CD4-positive, alpha-beta T cell (primary cell): ENCODE data around the gene ZNF444. TPM values are rescaled to one million over a fixed set of nuclear protein-coding genes. Genes with fewer than 3 reads are reported as not detected.

ENCODE experiments used
- ATAC-seq: fragments of 200-7000 bp; cut with Tn5 transposase; one replicate; pipeline ENCODE4 v1.10.0; 2022; ENCODE audit warnings: mild to moderate bottlenecking; ENCODE audit not compliant: poor library complexity
- CTCF ChIA-PET: fragments of 350-600 bp; sonication (Branson Sonifier 250); formaldehyde crosslinking; loops from one replicate; lab custom pipeline; 2021; ENCODE audit warnings: antibody characterized with exemption, inconsistent platforms; lab: Charles Lee
- POLR2A ChIA-PET: fragments of 350-600 bp; sonication (Branson Sonifier 250); formaldehyde crosslinking; loops from one replicate; lab custom pipeline; 2021; ENCODE audit warnings: antibody characterized with exemption, inconsistent platforms; lab: Charles Lee
- DNase-seq, 14 experiments: peaks; one replicate each; pipeline ENCODE4 v3.0.0-alpha.2; 2013 to 2020; ENCODE audit warnings: mixed read lengths in 2 of 14
- H3K27ac ChIP-seq, 2 donors: one replicate each; pipeline versions ENCODE4 v1.5.1 to v1.7.0; 2013; ENCODE audit warnings: low read length in 2 of 2, low read depth in 1 of 2, mild to moderate bottlenecking in 1 of 2
- H3K27me3 ChIP-seq, 2 experiments: 1 replicate in 1 of 2; 2 replicates in 1 of 2; pipeline versions ENCODE4 v1.6.1 to v1.7.0; 2013; ENCODE audit warnings: low read length in 2 of 2, control low read depth in 1 of 2, mild to moderate bottlenecking in 1 of 2, moderate library complexity in 1 of 2; ENCODE audit not compliant: insufficient read depth in 2 of 2, control insufficient read depth in 1 of 2
- H3K36me3 ChIP-seq: one replicate; pipeline ENCODE4 v1.6.1; 2013; ENCODE audit warnings: low read length, control low read depth; ENCODE audit not compliant: insufficient read depth
- H3K4me1 ChIP-seq: one replicate; pipeline ENCODE4 v1.6.1; 2013; ENCODE audit warnings: low read length, control low read depth; ENCODE audit not compliant: insufficient read depth
- H3K4me3 ChIP-seq: one replicate; pipeline ENCODE4 v1.5.1; 2013; ENCODE audit warnings: mild to moderate bottlenecking, low read length, moderate library complexity
- H3K9me3 ChIP-seq, 2 experiments: 1 replicate in 1 of 2; 2 replicates in 1 of 2; pipeline versions ENCODE4 v1.6.1 to v1.7.0; 2013; ENCODE audit warnings: low read length in 2 of 2, mild to moderate bottlenecking in 2 of 2, control low read depth in 1 of 2, moderate library complexity in 1 of 2; ENCODE audit not compliant: control insufficient read depth in 1 of 2, insufficient read depth in 1 of 2
- H3K27ac Mint-ChIP-seq: one replicate; pipeline ENCODE4 v1.8.0; 2020; ENCODE audit warnings: mixed read lengths
- H3K27me3 Mint-ChIP-seq: one replicate; pipeline ENCODE4 v1.8.0; 2021; ENCODE audit warnings: mixed read lengths
- H3K36me3 Mint-ChIP-seq: one replicate; pipeline ENCODE4 v1.8.0; 2021; ENCODE audit warnings: low read depth, mixed read lengths
- H3K4me1 Mint-ChIP-seq: one replicate; pipeline ENCODE4 v1.8.0; 2021; ENCODE audit warnings: low read depth, mixed read lengths
- H3K4me3 Mint-ChIP-seq: one replicate; pipeline ENCODE4 v1.8.0; 2020; ENCODE audit warnings: mild to moderate bottlenecking, mixed read lengths
- H3K9me3 Mint-ChIP-seq: one replicate; pipeline ENCODE4 v1.8.0; 2020; ENCODE audit warnings: mixed read lengths
- CTCF ChIP-seq: fragments of 200-600 bp; IDR thresholded peaks from one replicate; pipeline ENCODE4 v1.8.0; 2022; ENCODE audit warnings: antibody characterized with exemption, mild to moderate bottlenecking
- intact Hi-C, 2 experiments: fragments of 100-400 bp; cut with DNase I in 1 of 2; cut with micrococcal nuclease in 1 of 2; formaldehyde crosslinking; loops; one replicate each; pipeline versions ENCODE4 v1.15.1 to v1.9.0; 2023 to 2025; cut with DNase I, micrococcal nuclease
- total RNA-seq, 174 experiments: library from RNA in 2 of 174; stranded (reverse) in 2 of 174; gene quantifications; one replicate each; pipeline ENCODE4 v1.2.3 and lab custom pipeline; 2021 to 2026

ZNF444 gene
- total RNA-seq, 2 experiments from 2014 or later, result 13.5 TPM

DNA sequence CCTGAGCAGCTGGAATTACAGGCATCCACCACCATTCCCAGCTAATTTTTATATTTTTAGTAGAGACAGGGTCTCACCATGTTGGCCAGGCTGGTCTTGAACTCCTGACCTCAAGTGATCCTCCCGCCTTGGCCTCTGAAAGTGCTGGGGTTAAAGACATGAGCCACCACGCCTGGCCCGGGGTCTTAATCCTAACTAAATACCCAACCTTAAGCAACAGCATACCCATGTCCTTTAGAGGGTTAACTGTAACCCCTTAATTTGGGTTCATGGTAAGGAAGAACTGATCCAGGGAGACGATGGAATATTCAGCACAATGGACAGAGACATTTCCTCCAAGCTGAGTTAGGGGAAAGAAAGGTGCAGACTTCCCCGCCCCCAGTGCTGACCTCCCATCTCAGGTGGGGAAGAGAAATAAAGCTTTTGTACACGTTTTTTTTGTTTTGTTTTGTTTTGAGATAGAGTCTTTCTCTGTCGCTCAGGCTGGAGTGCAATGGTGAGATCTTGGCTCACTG is 26.0 kb downstream of the ZNF444 start:
- no peak overlapping the region for H3K27ac ChIP-seq
- intact Hi-C loops, result no loop called here
- no peaks in the 10 kb centered on the region for H3K27me3 Mint-ChIP-seq
- no peaks in the 10 kb centered on the region for H3K9me3 Mint-ChIP-seq
- H3K36me3 ChIP-seq, result no peaks in the 10 kb centered on the region
- no peak for TF ChIP-seq CTCF
- H3K4me3 ChIP-seq, result no peak overlapping the region
- no peak for ATAC-seq
- H3K36me3 Mint-ChIP-seq, result no peaks in the 10 kb centered on the region
- H3K27ac Mint-ChIP-seq, result no peak overlapping the region
- no peak overlapping the region for H3K4me3 Mint-ChIP-seq
- no peak for DNase-seq
- ChIA-PET POLR2A (no interaction called here), CTCF (no interaction called here)
- H3K27me3 ChIP-seq, result peaks cover 0 to 2% of the 10 kb centered on the region in 2 experiments
- peaks cover 3% of the 10 kb centered on the region for H3K4me1 ChIP-seq
- H3K9me3 ChIP-seq, result no peaks in the 10 kb centered on the region
- H3K4me1 Mint-ChIP-seq, result peaks cover 4% of the 10 kb centered on the region

- CTCF ChIA-PET, result no interaction called here
- Mint-ChIP-seq H3K4me1 (peaks cover 4% of the 10 kb centered on the region), H3K36me3 (no peaks in the 10 kb centered on the region), H3K4me3 (no peak overlapping the region), H3K27me3 (peaks cover 6% of the 10 kb centered on the region), H3K9me3 (no peaks in the 10 kb centered on the region), H3K27ac (no peak overlapping the region)
- Histone ChIP-seq H3K36me3 (no peaks in the 10 kb centered on the region), H3K4me1 (peaks cover 3% of the 10 kb centered on the region), H3K27ac (no peak overlapping the region), H3K4me3 (no peak overlapping the region), H3K27me3 (peaks cover 0 to 5% of the 10 kb centered on the region in 2 experiments), H3K9me3 (no peaks in the 10 kb centered on the region)
- POLR2A ChIA-PET, result no interaction called here
- intact Hi-C loops, result loop anchor here in 1 of 2 experiments (5.0 kb wide), 1 partner anchor 653 kb away; no protein-coding TSS in a partner anchor
- no peak for DNase-seq
- ATAC-seq, result no peak
- TF ChIP-seq CTCF, result no peak
These were observed 29.2 kb downstream of the ZNF444 start for GRCh38 chr19:56170261-56170660.

DNA sequence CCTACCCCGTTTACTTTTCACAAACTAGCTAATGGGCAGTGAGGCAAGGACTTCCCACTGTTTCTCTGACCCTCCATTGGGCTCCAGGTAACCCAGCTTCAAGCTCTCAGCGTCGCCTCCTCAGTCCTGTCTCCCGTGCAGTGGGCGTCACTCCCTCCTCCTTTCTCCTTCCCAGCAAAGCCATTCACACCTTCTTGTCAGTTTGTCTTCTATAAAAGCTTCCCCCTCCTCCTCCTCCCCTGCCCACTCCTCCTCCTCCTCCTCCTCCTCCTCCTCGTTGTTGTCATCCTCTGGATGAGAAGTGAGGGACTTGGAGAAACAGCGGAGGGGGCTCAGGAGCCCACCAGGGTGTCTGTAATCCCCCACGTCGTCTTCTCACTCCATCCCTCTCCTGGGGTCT is 33.0 kb downstream of the ZNF444 start:
- Histone ChIP-seq H3K4me3 (no peak overlapping the region), H3K36me3 (no peaks in the 10 kb centered on the region), H3K27me3 (peaks cover 0 to 2% of the 10 kb centered on the region in 2 experiments), H3K9me3 (no peaks in the 10 kb centered on the region), H3K27ac (no peak overlapping the region), H3K4me1 (peaks cover 3% of the 10 kb centered on the region)
- CTCF ChIA-PET, result no interaction called here
- POLR2A ChIA-PET, result no interaction called here
- intact Hi-C loops, result loop anchor here in 1 of 2 experiments (5.0 kb wide), 1 partner anchor 657 kb away; no protein-coding TSS in a partner anchor
- no peaks in the 10 kb centered on the region for H3K9me3 Mint-ChIP-seq
- DNase-seq (no peak), ATAC-seq (no peak)
- H3K4me3 Mint-ChIP-seq, result no peak overlapping the region
- H3K4me1 Mint-ChIP-seq, result peaks cover 4% of the 10 kb centered on the region
- H3K27me3 Mint-ChIP-seq, result peaks cover 6% of the 10 kb centered on the region
- H3K36me3 Mint-ChIP-seq, result no peaks in the 10 kb centered on the region
- no peak overlapping the region for H3K27ac Mint-ChIP-seq
- TF ChIP-seq CTCF, result no peak
